ENCODE measurements around the gene ANKRD17. TPM values are rescaled to one million over a fixed set of nuclear protein-coding genes. Genes with fewer than 3 reads are reported as not detected.
"Not testable (repeated sequence)": the region's sequence is repeated elsewhere in the genome, so short reads cannot be mapped to it uniquely, and the experiment has no call there.

ANKRD17 gene
- total RNA-seq, 2 donors from 2014 or later: 43.9 to 50.9 TPM

DNA sequence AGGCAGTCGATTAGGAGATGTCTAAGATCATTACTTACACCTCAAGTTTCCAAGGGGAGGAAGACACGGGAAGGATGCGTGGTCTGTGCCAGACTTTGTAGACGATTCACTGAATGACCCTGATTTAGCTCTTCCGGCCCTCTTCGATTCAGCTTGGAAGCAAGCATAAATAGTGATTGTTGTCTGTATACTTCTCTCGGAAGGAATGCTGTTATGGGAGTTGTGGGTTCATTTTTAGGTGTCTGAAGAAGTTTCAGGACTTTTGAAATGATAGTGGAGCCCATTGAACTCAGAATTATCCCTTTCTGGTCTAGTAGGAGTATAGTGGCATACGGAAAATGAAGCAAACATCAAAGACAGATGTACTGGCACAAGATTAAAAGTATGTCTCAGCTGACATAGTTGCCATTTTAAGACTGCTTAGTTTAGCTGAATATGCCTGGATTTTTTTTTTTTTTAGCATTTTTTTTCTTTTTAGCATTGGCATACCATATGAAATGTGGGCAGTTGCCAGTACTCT is 1.0 kb upstream of the ANKRD17 start:
- Mint-ChIP-seq H3K4me1 (ENCODE audit: low read depth) (peaks cover 44% of the 10 kb centered on the region), H3K4me3 (peak overlapping the region; percentile 93 to 99)

GRCh38 chr4:73258436-73258685 is 237 bp downstream of the ANKRD17 start:
- peak overlapping the region; percentile 99 for H3K27ac Mint-ChIP-seq
- H3K4me1 Mint-ChIP-seq (ENCODE audit: low read depth): peaks cover 56% of the 10 kb centered on the region
- ATAC-seq (replicated peaks in 1 of 2) (peak; percentile 32 to 43), DNase-seq (no peak)
- peaks cover 6 to 27% of the 10 kb centered on the region in 2 donors for H3K36me3 Mint-ChIP-seq (ENCODE audit: insufficient read depth in 2 of 2)
- no peaks in the 10 kb centered on the region for H3K9me3 Mint-ChIP-seq
- H3K27me3 Mint-ChIP-seq (ENCODE audit: low read depth): no peaks in the 10 kb centered on the region
- H3K4me3 Mint-ChIP-seq: peak overlapping the region; percentile 93 to 99

More for the DNA sequence above, 1.0 kb upstream of the ANKRD17 start:
- H3K27me3 Mint-ChIP-seq (ENCODE audit: low read depth): no peaks in the 10 kb centered on the region
- peak overlapping the region; percentile 97 for H3K27ac Mint-ChIP-seq
- peak in 1 of 2 donors; percentile 6 for DNase-seq
- peak in 1 of 2 donors; percentile 2 for ATAC-seq (replicated peaks in 1 of 2)
- no peaks in the 10 kb centered on the region for H3K9me3 Mint-ChIP-seq
- peaks cover 6 to 22% of the 10 kb centered on the region in 2 donors for H3K36me3 Mint-ChIP-seq (ENCODE audit: insufficient read depth in 2 of 2)

- Mint-ChIP-seq H3K4me3 (peak overlapping the region; percentile 93 to 99), H3K9me3 (no peaks in the 10 kb centered on the region), H3K27me3 (ENCODE audit: low read depth) (no peaks in the 10 kb centered on the region), H3K27ac (peak overlapping the region; percentile 99), H3K4me1 (ENCODE audit: low read depth) (peaks cover 61% of the 10 kb centered on the region), H3K36me3 (ENCODE audit: insufficient read depth in 2 of 2) (peaks cover 6 to 31% of the 10 kb centered on the region in 2 donors)
- ATAC-seq (replicated peaks in 1 of 2) (no peak), DNase-seq (peak in 1 of 2 donors; percentile 11)
These were observed 755 bp downstream of the ANKRD17 start for GRCh38 chr4:73257651-73258435.

GRCh38 chr4:73257234-73257633 is 1.4 kb downstream of the ANKRD17 start:
- peak overlapping the region; percentile 99 for H3K27ac Mint-ChIP-seq
- H3K27me3 Mint-ChIP-seq (ENCODE audit: low read depth): no peaks in the 10 kb centered on the region
- peak in 1 of 2 donors; percentile 29 for ATAC-seq (replicated peaks in 1 of 2)
- peak; percentile 60 to 63 for DNase-seq
- H3K36me3 Mint-ChIP-seq (ENCODE audit: insufficient read depth in 2 of 2): peaks cover 6 to 32% of the 10 kb centered on the region in 2 donors
- H3K9me3 Mint-ChIP-seq: no peaks in the 10 kb centered on the region
- H3K4me3 Mint-ChIP-seq: peak overlapping the region; percentile 93 to 99
- H3K4me1 Mint-ChIP-seq (ENCODE audit: low read depth): peaks cover 67% of the 10 kb centered on the region

DNA sequence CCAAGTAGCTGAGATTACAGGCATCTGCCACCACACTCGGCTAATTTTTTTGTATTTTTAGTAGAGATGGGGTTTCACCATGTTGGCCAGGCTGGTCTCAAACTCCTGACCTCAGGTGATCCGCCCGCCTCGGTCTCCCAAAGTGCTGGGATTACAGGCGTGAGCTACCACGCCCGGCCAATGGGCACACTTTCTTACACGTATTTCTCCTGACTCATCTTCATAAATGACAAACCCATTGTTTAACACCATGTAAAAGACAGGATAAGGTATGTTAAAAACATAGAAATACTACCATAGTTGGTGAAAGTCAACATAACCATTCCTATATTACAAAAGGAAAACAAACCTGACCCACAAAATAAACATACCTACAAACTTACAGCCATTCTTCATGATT is 2.8 kb downstream of the ANKRD17 start:
- not testable (repeated sequence) for H3K27me3 Mint-ChIP-seq (ENCODE audit: low read depth); H3K27ac Mint-ChIP-seq
- peaks cover 9 to 34% of the 10 kb centered on the region in 2 donors for H3K36me3 Mint-ChIP-seq (ENCODE audit: insufficient read depth in 2 of 2)

DNA sequence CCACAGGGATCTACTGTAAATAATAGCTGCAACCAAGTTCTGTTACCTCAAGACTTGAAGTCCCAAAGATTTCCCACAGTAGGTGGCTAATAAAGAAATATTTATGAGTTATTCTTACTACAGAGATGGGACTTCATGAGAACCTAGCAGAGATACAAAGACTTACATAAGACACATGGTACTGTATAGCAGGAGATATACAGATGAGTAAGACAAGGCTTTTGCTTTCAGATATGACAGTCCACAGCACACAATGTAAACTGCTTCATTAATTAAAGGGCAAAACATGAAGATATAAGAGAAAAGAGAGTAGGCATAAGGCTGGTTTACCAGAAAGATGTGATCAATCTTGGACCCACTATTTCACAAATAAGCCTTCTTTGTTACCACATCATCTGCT is 6.6 kb downstream of the ANKRD17 start:
- ATAC-seq (replicated peaks in 1 of 2) (peak; percentile 58 to 62), DNase-seq (no peak)
- Mint-ChIP-seq H3K4me1 (ENCODE audit: low read depth) (peaks cover 79% of the 10 kb centered on the region), H3K27ac (peak overlapping the region; percentile 10), H3K4me3 (peak overlapping the region in 1 of 2 donors; percentile 19), H3K27me3 (ENCODE audit: low read depth) (no peaks in the 10 kb centered on the region), H3K9me3 (no peaks in the 10 kb centered on the region), H3K36me3 (ENCODE audit: insufficient read depth in 2 of 2) (peaks cover 4 to 23% of the 10 kb centered on the region in 2 donors)

More for the DNA sequence above, 2.8 kb downstream of the ANKRD17 start:
- DNase-seq; ATAC-seq (replicated peaks in 1 of 2); H3K9me3 Mint-ChIP-seq: not testable (repeated sequence)
- peak overlapping the region; percentile 57 to 99 for H3K4me3 Mint-ChIP-seq
- H3K4me1 Mint-ChIP-seq (ENCODE audit: low read depth): peaks cover 66% of the 10 kb centered on the region

DNA sequence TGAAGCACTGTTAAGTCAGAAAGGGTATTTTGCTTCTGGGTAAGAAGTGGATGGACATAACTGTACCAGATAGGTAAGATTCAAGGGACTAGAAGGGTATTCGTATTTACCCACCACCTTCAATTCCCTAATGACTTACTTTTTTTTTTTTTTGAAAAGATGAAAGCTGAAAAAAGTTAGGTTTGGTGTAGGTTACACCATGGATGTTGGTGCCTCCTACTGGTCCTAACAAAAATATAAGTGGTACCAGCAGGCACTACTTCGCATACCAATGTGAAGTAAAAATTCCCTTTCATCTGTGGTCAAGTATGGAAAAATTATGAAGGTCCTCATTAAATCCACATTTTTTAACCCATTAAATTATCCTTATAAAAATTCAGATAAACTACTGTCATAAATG is 7.2 kb downstream of the ANKRD17 start:
- no peak overlapping the region for H3K4me3 Mint-ChIP-seq
- DNase-seq: no peak
- peaks cover 4 to 20% of the 10 kb centered on the region in 2 donors for H3K36me3 Mint-ChIP-seq (ENCODE audit: insufficient read depth in 2 of 2)
- no peaks in the 10 kb centered on the region for H3K9me3 Mint-ChIP-seq
- no peaks in the 10 kb centered on the region for H3K27me3 Mint-ChIP-seq (ENCODE audit: low read depth)
- H3K27ac Mint-ChIP-seq: no peak overlapping the region
- peaks cover 78% of the 10 kb centered on the region for H3K4me1 Mint-ChIP-seq (ENCODE audit: low read depth)
- ATAC-seq (replicated peaks in 1 of 2): no peak

- Mint-ChIP-seq H3K4me3 (no peak overlapping the region), H3K36me3 (ENCODE audit: insufficient read depth in 2 of 2) (peaks cover 4 to 20% of the 10 kb centered on the region in 2 donors), H3K9me3 (no peaks in the 10 kb centered on the region), H3K27ac (no peak overlapping the region), H3K4me1 (ENCODE audit: low read depth) (peaks cover 78% of the 10 kb centered on the region), H3K27me3 (ENCODE audit: low read depth) (no peaks in the 10 kb centered on the region)
- ATAC-seq (replicated peaks in 1 of 2) (no peak), DNase-seq (no peak)
These were observed 8.0 kb downstream of the ANKRD17 start for GRCh38 chr4:73250642-73251041.

DNA sequence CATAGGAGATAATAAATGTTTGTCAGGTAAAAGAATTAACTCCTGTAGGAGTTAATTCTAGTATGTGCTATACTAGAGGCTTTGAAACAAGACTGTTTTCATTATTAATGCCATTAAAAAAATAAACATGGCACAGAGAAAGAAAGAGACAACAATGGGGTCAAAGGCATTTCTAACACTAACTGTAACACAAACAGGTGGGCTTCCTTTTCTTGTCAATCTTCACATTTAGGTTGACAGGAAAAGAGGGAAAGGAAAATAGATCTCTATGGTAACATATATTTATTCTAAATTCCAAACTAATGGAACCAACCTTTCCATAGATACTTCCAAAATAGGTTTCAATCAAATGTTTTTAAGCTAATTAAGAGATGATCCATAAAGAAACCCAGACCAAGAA is 9.8 kb downstream of the ANKRD17 start:
- Mint-ChIP-seq H3K27me3 (ENCODE audit: low read depth) (no peaks in the 10 kb centered on the region), H3K9me3 (no peaks in the 10 kb centered on the region), H3K4me3 (no peak overlapping the region), H3K4me1 (ENCODE audit: low read depth) (peaks cover 76% of the 10 kb centered on the region), H3K36me3 (ENCODE audit: insufficient read depth in 2 of 2) (peaks cover 4 to 19% of the 10 kb centered on the region in 2 donors), H3K27ac (no peak overlapping the region)
- DNase-seq (no peak), ATAC-seq (replicated peaks in 1 of 2) (no peak)

GRCh38 chr4:73248416-73248815 is 10.2 kb downstream of the ANKRD17 start:
- no peak overlapping the region for H3K27ac Mint-ChIP-seq
- no peak overlapping the region for H3K4me3 Mint-ChIP-seq
- DNase-seq: no peak
- no peak for ATAC-seq (replicated peaks in 1 of 2)
- no peaks in the 10 kb centered on the region for H3K9me3 Mint-ChIP-seq
- H3K36me3 Mint-ChIP-seq (ENCODE audit: insufficient read depth in 2 of 2): peaks cover 4 to 19% of the 10 kb centered on the region in 2 donors
- peaks cover 72% of the 10 kb centered on the region for H3K4me1 Mint-ChIP-seq (ENCODE audit: low read depth)
- H3K27me3 Mint-ChIP-seq (ENCODE audit: low read depth): no peaks in the 10 kb centered on the region

DNA sequence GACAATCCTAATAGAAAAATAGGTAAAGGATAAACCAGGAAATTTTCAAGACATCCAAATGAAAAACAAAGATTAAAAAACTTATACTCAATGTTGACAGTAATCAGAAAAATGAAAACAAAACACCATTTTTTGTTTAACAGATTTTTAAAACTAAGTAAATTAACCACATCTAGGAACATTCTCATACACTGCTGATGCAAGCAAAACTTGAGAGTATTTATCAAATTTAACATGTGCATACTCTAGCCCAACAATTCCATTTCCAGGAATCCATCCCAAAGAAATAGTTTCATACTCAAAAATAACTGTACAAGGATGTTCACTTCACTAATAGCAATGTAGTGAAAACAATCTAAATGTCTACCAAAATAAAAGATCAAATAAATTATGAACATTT is 11.5 kb downstream of the ANKRD17 start:
- H3K4me1 Mint-ChIP-seq (ENCODE audit: low read depth): peaks cover 71% of the 10 kb centered on the region
- H3K27ac Mint-ChIP-seq: no peak overlapping the region
- H3K27me3 Mint-ChIP-seq (ENCODE audit: low read depth): no peaks in the 10 kb centered on the region
- no peak overlapping the region for H3K4me3 Mint-ChIP-seq
- H3K36me3 Mint-ChIP-seq (ENCODE audit: insufficient read depth in 2 of 2): peaks cover 4 to 15% of the 10 kb centered on the region in 2 donors
- DNase-seq: no peak
- no peaks in the 10 kb centered on the region for H3K9me3 Mint-ChIP-seq
- no peak for ATAC-seq (replicated peaks in 1 of 2)

GRCh38 chr4:73245955-73246354 is 12.6 kb downstream of the ANKRD17 start:
- H3K4me3 Mint-ChIP-seq: peak overlapping the region in 1 of 2 donors; percentile 74

GRCh38 chr4:73244945-73245601 is 13.5 kb downstream of the ANKRD17 start:
- Mint-ChIP-seq H3K4me1 (ENCODE audit: low read depth) (peaks cover 71% of the 10 kb centered on the region), H3K27me3 (ENCODE audit: low read depth) (no peaks in the 10 kb centered on the region), H3K36me3 (ENCODE audit: insufficient read depth in 2 of 2) (peaks cover 0 to 11% of the 10 kb centered on the region in 2 donors), H3K4me3 (peak overlapping the region; percentile 4 to 12), H3K27ac (peak overlapping the region; percentile 88), H3K9me3 (no peaks in the 10 kb centered on the region)
- ATAC-seq (replicated peaks in 1 of 2) (no peak), DNase-seq (no peak)

More at GRCh38 chr4:73245955-73246354, 12.6 kb downstream of the ANKRD17 start:
- peaks cover 2 to 15% of the 10 kb centered on the region in 2 donors for H3K36me3 Mint-ChIP-seq (ENCODE audit: insufficient read depth in 2 of 2)
- H3K27ac Mint-ChIP-seq: peak overlapping the region; percentile 88
- no peaks in the 10 kb centered on the region for H3K9me3 Mint-ChIP-seq
- ATAC-seq (replicated peaks in 1 of 2): peak; percentile 43 to 54
- no peak for DNase-seq
- peaks cover 72% of the 10 kb centered on the region for H3K4me1 Mint-ChIP-seq (ENCODE audit: low read depth)
- no peaks in the 10 kb centered on the region for H3K27me3 Mint-ChIP-seq (ENCODE audit: low read depth)
